Stimulated activated naive CD4-positive, alpha-beta T cell treated with Interleukin-2 at 50 U/mL for 16 hours (primary cell): ENCODE data around the gene PTGR2.
A peak's percentile ranks its signal among the peaks of the same experiment; 100 is the strongest.
"Not testable (repeated sequence)": the region's sequence is repeated elsewhere in the genome, so short reads cannot be mapped to it uniquely, and the experiment has no call there.

Experiments used
- DNase-seq: peaks from one replicate; lab custom pipeline; 2025; lab: John Stamatoyannopoulos, UW

PTGR2 gene

DNA sequence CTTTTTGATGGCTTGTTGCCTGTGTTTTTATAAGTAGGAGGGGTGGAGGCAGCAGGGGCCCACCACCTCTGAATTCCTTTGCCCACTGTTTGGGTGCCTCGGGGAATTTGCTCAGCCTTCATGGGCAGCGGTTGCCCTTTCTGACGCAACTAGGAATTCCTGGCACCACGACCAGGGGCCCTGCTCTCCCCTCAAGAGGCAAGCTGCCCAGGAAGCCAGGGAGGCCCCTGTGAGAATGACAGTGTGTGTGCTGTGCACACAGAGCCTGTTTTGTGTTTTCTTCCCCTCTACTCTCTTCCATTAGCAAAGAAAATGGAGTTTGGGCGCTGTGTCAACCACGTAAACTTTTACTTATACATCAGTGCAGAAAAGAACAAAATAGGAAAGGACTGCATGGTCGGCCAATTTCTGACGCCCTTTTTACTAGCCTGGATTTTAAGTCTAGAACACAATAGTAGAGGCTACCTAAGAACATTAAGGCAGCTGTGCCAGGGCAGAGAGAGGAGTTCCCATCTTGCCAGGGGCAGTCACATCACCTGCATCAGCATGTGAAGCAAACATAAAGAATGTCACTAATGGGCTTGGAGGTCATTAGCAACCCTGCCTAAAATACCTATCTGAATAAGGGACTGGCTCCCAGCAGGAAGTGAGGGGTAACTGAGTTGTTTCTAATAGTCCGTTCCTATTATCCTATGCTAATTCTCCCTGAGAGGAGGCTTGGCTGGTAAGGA, 17.9 kb upstream of the PTGR2 start:
- DNase-seq = no peak

- DNase-seq = no peak
Observed at GRCh38 chr14:73834261-73834625, 17.4 kb upstream of the PTGR2 start.

GRCh38 chr14:73838293-73839034, 13.2 kb upstream of the PTGR2 start:
- DNase-seq = not testable (repeated sequence)

GRCh38 chr14:73842201-73842600, 9.4 kb upstream of the PTGR2 start:
- no peak for DNase-seq

GRCh38 chr14:73842851-73843250, 8.8 kb upstream of the PTGR2 start:
- no peak for DNase-seq

- DNase-seq = no peak
Observed at GRCh38 chr14:73843296-73843695, 8.3 kb upstream of the PTGR2 start.

DNA sequence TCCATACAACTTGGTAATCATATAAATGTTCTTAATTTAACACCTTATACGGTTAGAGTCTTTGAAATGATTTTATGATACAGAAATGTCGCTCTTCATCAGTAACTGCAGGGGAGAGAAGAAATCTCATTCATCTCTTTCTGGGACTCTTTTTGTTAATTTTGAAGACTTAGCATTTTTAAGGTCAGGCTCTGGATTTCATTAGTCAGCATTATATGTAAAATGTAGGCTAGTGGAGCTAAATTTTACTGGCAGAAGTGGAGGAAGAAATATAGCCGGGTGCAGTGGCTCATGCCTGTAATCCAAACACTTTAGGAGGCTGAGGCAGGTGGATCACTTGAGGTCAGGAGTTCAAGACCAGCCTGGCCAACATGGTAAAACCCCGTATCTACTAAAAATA, 4.7 kb upstream of the PTGR2 start:
- DNase-seq = no peak

GRCh38 chr14:73851000-73851399, 631 bp upstream of the PTGR2 start:
- DNase-seq = no peak

GRCh38 chr14:73859145-73859544, 7.5 kb downstream of the PTGR2 start:
- no peak for DNase-seq

GRCh38 chr14:73861073-73861472, 9.4 kb downstream of the PTGR2 start:
- DNase-seq = no peak

DNA sequence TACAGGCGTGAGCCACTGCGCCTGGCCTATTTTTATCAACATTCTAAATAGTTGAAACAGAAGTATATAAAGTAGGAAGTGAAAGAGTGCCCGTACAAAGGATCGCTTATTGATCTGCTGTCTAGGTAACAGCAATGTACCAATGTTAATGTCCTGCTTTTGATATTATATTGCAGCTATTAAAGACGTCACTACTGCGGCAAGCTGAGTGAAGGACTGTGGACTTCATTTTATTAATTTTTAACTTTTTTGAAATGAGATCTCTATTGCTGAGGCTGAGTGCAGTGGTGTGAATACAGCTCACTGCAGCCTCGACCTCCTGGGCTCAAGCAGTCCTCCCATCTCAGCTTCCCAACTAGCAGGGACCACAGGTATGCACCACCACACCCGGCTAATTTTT, 10.8 kb downstream of the PTGR2 start:
- DNase-seq = no peak

GRCh38 chr14:73863209-73863608, 11.6 kb downstream of the PTGR2 start:
- no peak for DNase-seq

DNA sequence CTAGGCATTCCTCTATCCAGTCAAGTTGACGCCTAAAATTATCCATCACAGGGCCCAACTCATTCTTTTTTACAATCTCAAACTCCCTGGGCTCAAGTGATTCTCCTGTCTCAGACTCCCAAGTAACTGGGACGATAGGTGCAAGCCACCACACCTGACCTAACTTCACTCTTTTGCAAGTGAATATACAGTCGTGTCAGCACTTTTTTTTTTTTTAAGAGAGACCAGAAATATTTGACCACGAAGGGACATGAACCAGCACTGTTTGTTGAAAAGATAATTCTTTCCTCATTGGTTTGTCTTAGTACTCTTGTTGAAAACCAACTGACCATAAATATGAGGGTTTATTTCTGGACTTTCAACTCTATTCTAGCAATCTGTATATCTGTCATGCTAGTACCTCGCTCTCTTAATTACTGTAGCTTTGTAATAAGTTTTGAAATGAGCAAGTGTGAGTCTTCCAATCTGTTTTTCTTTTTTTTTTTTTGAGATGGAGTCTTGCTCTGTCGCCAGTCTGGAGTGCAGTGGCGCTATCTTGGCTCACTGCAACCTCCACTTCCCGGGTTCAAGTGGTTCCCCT, 14.0 kb downstream of the PTGR2 start:
- no peak for DNase-seq

DNA sequence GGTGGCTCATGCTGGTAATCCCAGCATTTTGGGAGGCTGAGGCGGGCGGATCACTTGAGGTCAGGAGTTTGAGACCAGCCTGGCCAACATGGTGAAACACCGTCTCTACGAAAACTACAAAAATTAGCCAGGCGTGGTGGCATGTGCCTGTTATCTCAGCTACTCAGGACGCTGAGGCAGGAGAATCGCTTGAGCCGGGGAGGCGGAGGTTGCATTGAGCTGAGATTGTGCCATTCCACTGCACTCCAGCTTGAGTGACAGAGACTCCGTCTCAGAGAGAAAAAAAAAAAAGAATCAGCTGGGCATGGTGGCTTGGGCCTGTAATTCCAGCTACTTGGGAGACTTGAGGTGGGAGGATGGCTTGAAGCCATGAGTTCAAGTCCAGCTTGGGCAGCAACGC, 18.1 kb downstream of the PTGR2 start:
- not testable (repeated sequence) for DNase-seq

- DNase-seq = no peak
Observed at GRCh38 chr14:73870525-73871235, 19.0 kb downstream of the PTGR2 start.

GRCh38 chr14:73873660-73874059, 22.0 kb downstream of the PTGR2 start:
- DNase-seq = no peak

- DNase-seq = no peak
Observed at GRCh38 chr14:73877790-73878189, 26.2 kb downstream of the PTGR2 start.

DNA sequence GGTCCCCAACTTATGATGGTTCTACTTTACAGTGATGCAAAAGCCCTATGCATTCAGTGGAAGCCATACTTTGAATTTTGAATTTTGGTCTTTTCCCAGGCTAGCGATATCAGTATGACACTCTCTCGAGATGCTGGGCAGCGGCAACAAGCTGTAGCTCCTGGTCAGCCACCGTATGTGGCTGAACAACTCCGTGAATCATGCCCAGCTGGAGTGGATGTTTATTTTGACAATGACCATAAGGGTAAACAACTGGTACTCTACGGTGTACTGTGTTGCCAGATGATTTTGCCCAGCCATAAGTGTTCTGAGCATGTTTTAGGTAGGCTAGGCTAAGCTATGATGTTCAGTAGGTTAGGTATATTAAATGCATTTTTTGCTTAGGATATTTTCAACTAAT, 26.8 kb downstream of the PTGR2 start:
- no peak for DNase-seq

DNA sequence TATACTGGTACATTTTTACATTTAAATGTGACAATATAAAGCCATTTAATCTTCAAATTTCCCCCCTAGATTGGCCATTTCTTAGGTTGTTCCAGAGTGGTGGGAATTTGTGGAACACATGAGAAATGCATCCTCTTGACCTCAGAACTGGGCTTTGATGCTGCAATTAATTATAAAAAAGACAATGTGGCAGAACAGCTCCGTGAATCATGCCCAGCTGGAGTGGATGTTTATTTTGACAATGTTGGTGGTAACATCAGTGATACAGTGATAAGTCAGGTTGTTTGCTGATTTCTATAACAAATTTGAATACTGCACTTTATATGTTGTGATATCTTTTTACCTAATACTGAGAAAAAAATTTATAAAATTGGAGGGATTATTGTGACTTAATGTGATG, 27.4 kb downstream of the PTGR2 start:
- DNase-seq = no peak

DNA sequence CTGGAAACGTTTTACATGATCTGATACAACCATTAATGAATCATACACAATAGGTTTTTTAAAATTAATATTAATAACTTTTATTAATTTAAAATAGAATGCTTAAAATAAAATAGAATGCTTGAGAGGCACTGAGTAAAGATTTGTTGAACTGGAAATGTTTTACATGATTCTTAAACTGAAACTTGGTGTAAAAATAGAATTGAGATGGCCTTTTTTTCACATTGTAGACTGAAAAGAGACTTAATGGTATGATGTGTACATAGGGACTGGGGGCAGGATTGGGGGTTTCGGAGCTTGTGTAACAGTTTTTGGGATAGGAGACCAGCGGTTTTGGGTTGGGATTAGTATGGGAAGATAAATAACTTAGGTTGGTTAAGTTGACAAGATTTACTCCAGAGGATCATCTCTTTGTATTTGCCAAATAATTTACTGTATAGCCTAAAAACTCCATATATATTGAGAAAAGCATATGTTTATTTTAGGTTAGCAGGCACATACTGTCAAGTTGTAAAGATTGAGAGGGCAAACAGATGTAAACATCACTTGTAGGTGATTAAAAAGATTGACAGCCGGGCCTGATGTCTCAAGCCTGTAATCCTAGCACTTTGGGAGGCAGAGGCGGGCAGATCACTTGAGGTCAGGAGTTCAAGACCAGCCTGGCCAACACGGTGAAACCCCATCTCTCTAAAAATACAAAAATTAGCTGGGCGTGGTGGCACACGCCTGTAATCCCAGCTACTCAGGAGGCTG, 33.0 kb downstream of the PTGR2 start:
- no peak for DNase-seq

DNA sequence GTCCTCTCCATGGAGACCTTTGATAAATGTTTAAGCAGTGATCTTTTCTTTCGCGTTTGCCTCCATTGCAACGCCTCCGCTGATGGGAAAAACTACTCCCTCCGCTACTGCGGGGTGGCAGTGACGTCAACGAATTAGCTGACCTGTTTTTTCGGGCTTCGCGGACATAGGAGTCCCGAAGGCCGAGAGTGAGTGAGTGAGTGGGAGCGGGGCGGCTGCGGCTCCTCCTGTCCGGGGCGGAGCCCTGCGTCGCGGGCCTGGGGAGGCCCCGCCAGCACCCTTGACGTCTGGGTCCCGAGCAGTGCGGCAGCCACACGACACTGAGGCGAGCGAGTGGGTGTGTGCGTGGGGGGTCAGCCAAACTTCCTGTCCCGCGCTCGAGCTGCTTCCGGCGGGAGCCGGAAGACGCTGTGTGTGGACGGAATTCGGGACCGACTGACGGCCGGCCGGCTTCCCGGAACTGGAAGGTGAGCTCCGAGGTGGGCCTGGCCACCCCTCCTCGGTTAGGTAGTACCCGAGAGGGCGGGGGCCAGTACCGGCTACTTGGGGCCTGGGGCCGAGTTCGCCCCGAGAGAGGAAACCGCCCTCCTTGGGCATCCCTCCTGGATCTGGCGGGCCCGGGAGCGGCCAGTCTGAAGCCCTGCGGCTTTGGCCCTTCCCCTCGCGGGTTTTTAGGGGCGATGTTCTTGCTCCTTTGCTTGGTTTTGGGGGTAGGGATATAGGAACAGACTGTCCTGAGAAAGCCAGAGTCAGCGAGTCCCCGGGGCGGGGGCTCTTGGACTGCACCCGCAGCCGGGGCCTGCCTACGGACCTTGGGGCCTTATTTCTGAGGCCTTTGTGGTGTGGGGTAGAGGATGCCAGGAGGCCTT, 35.1 kb downstream of the PTGR2 start, which contains the start of gene ZNF410:
Gene ZNF410 (plus strand): TSS at position 411 of the 869 bp plus-strand sequence. CDS start 5,317 bp downstream, outside the sequence.
- peak; percentile 93 for DNase-seq
